ENCODE data around the gene KCNQ1.

DNA sequence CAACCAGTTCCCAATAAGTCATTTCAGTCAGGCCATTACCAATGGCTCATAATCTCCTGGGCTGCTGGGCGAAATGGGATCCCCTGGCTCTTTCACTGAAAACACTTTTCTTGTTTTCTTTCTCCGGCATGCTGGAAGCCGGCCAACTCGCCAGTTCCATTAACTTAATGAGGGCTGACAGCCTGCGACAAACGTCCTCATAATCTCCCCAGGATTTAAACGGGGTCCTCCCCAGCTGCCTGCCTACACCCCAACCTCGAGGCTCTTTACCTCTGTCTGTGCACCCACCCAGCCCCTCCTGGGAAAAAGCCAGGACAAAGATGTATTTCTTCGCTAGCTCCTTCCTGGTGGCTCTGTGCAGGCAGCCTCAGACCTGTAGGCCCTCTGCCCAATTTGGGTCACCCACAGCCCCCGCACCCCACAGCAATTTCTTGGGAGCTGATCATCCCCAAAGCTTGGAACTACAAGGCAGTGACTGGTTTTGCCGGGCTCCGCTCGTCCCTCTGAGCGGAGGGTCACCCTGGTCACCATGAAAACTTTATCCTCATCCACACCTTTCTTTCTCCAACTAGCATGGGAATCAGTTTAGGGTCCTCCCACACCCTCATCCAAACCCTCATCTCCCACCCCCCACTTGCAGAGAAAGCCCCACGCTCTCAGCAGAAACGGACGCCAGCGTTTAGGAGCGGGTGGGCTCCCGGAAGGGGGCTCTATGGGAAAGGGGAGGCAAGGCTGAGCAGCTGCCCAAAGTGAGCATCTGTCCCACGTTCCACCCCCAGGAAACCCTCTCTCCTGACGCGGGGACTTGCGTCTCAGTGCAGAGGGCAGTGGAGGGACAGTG lies 306.1 kb downstream of the KCNQ1 start:
- TF ChIP-seq POLR2A (IDR thresholded peaks at IDR 0.05; ENCODE audit: low read depth, low read length) (no peak), TAF1 (IDR thresholded peaks at IDR 0.05; ENCODE audit: borderline replicate concordance, low read depth, low read length) (no peak), POLR2AphosphoS5 (IDR thresholded peaks at IDR 0.05; ENCODE audit: low read depth, low read length) (no peak)

Measured in GM12892 (cell line).